Measurements from ENCODE around the gene RSRC2.
"Not testable (repeated sequence)": the region's sequence is repeated elsewhere in the genome, so short reads cannot be mapped to it uniquely, and the experiment has no call there.

RSRC2 gene

GRCh38 chr12:122518908-122519307 is 7.8 kb downstream of the RSRC2 start:
- DNase-seq = no peak

GRCh38 chr12:122517877-122518276 is 8.9 kb downstream of the RSRC2 start:
- DNase-seq = no peak

- DNase-seq = no peak
Observed at GRCh38 chr12:122516544-122517361, 10.0 kb downstream of the RSRC2 start.

- no peak for DNase-seq
Observed at GRCh38 chr12:122515275-122515674, 11.5 kb downstream of the RSRC2 start.

- DNase-seq = no peak
Observed at GRCh38 chr12:122513660-122514059, 13.1 kb downstream of the RSRC2 start.

GRCh38 chr12:122513028-122513427 is 13.7 kb downstream of the RSRC2 start:
- not testable (repeated sequence) for DNase-seq

GRCh38 chr12:122508163-122508562 is 18.6 kb downstream of the RSRC2 start:
- DNase-seq = no peak

- no peak for DNase-seq
Observed at GRCh38 chr12:122506393-122506938, 20.3 kb downstream of the RSRC2 start.

- no peak for DNase-seq
Observed at GRCh38 chr12:122505419-122506051, 21.2 kb downstream of the RSRC2 start.

GRCh38 chr12:122503783-122504590 is 22.7 kb downstream of the RSRC2 start:
- DNase-seq = no peak

GRCh38 chr12:122503147-122503751 is 23.5 kb downstream of the RSRC2 start:
- DNase-seq = no peak

GRCh38 chr12:122501489-122501989 is 25.2 kb downstream of the RSRC2 start:
- DNase-seq = no peak

- DNase-seq = peak; percentile 73 to 98 (median 94)
Observed at GRCh38 chr12:122500685-122501488, 25.8 kb downstream of the RSRC2 start, which contains the start of gene ZCCHC8. Gene ZCCHC8 (minus strand): TSS chr12:122500932. CDS start chr12:122500840, 92 bp downstream.

- DNase-seq = peak in 29 of 56 donors; percentile 15 to 74 (median 52)
Observed at GRCh38 chr12:122499991-122500684, 26.6 kb downstream of the RSRC2 start.

- DNase-seq = no peak
Observed at GRCh38 chr12:122495258-122495657, 31.5 kb downstream of the RSRC2 start.

GRCh38 chr12:122493222-122493621 is 33.5 kb downstream of the RSRC2 start:
- not testable (repeated sequence) for DNase-seq

GRCh38 chr12:122491991-122492390 is 34.7 kb downstream of the RSRC2 start:
- DNase-seq = no peak

- DNase-seq = no peak
Observed at GRCh38 chr12:122489038-122489437, 37.7 kb downstream of the RSRC2 start.

GRCh38 chr12:122487807-122488206 is 38.9 kb downstream of the RSRC2 start:
- not testable (repeated sequence) for DNase-seq

All from nucleus accumbens (tissue), 56 donors.